Measurements from ENCODE around the gene PIK3CB. TPM values are rescaled to one million over a fixed set of nuclear protein-coding genes. Genes with fewer than 3 reads are reported as not detected.
A peak's percentile ranks its signal among the peaks of the same experiment; 100 is the strongest.
"Not testable (repeated sequence)": the region's sequence is repeated elsewhere in the genome, so short reads cannot be mapped to it uniquely, and the experiment has no call there.

PIK3CB gene
- polyA plus RNA-seq, 1 experiment = 4.9 TPM

GRCh38 chr3:138624518-138624917 lies 210.2 kb downstream of the PIK3CB start:
- Histone ChIP-seq H3K27me3 (ENCODE audit: control insufficient read depth, insufficient read depth, low read length) (no peaks in the 10 kb centered on the region), H3K36me3 (ENCODE audit: control insufficient read depth, insufficient read depth, low read length) (no peaks in the 10 kb centered on the region; the same call in 1 of the 2 replicates), H3K4me3 (ENCODE audit: low read depth, low read length) (no peak overlapping the region)
- ChIA-PET POLR2A (no interaction called here), CTCF (interaction anchor here (1.0 to 2.7 kb wide), 3 partner anchors 30 to 292 kb away, joined by 3 to 8 read pairs (median 3); partner anchors contain the start of gene CEP70)
- no peak for DNase-seq (ENCODE audit: low read depth)
- no peak for TF ChIP-seq CTCF (IDR thresholded peaks at IDR 0.05; ENCODE audit: insufficient read depth, low read depth, low read length)

- Histone ChIP-seq H3K36me3 (ENCODE audit: control insufficient read depth, insufficient read depth, low read length) (no peaks in the 10 kb centered on the region; the same call in 1 of the 2 replicates), H3K27me3 (ENCODE audit: control insufficient read depth, insufficient read depth, low read length) (no peaks in the 10 kb centered on the region), H3K4me3 (ENCODE audit: low read depth, low read length) (no peak overlapping the region)
- no peak for DNase-seq (ENCODE audit: low read depth)
- CTCF ChIA-PET = no interaction called here
- no peak for TF ChIP-seq CTCF (IDR thresholded peaks at IDR 0.05; ENCODE audit: insufficient read depth, low read depth, low read length)
- POLR2A ChIA-PET = no interaction called here
These were observed 214.3 kb downstream of the PIK3CB start for GRCh38 chr3:138620431-138620830.

- TF ChIP-seq CTCF (IDR thresholded peaks at IDR 0.05; ENCODE audit: insufficient read depth, low read depth, low read length) = no peak
- H3K27me3 ChIP-seq (ENCODE audit: control insufficient read depth, insufficient read depth, low read length) = no peaks in the 10 kb centered on the region
- no peak for DNase-seq (ENCODE audit: low read depth)
- ChIA-PET POLR2A (no interaction called here), CTCF (interaction anchor here (1.2 kb wide), 2 partner anchors 21 to 307 kb away, joined by 3 to 5 read pairs; partner anchors contain the start of gene CEP70)
- no peak overlapping the region for H3K4me3 ChIP-seq (ENCODE audit: low read depth, low read length)
- H3K36me3 ChIP-seq (ENCODE audit: control insufficient read depth, insufficient read depth, low read length) = no peaks in the 10 kb centered on the region
These were observed 219.3 kb downstream of the PIK3CB start for GRCh38 chr3:138615462-138615861.

- H3K36me3 ChIP-seq (ENCODE audit: control insufficient read depth, insufficient read depth, low read length) = no peaks in the 10 kb centered on the region
- ChIA-PET CTCF (interaction anchor here (0.8 to 2.5 kb wide), 3 partner anchors 15 to 313 kb away, joined by 3 to 8 read pairs (median 6); partner anchors contain the start of gene CEP70), POLR2A (no interaction called here)
- peak overlapping the region; percentile 51 for H3K4me3 ChIP-seq (ENCODE audit: low read depth, low read length)
- DNase-seq (ENCODE audit: low read depth) = no peak
- no peak for TF ChIP-seq CTCF (IDR thresholded peaks at IDR 0.05; ENCODE audit: insufficient read depth, low read depth, low read length)
- H3K27me3 ChIP-seq (ENCODE audit: control insufficient read depth, insufficient read depth, low read length) = no peaks in the 10 kb centered on the region
These were observed 224.8 kb downstream of the PIK3CB start for GRCh38 chr3:138609898-138610266.

- no peak for DNase-seq (ENCODE audit: low read depth)
- TF ChIP-seq CTCF (IDR thresholded peaks at IDR 0.05; ENCODE audit: insufficient read depth, low read depth, low read length) = no peak
- Histone ChIP-seq H3K36me3 (ENCODE audit: control insufficient read depth, insufficient read depth, low read length) (no peaks in the 10 kb centered on the region), H3K27me3 (ENCODE audit: control insufficient read depth, insufficient read depth, low read length) (no peaks in the 10 kb centered on the region), H3K4me3 (ENCODE audit: low read depth, low read length) (peak within 1 kb of the TSS; percentile 51)
- CTCF ChIA-PET = interaction anchor here (1.0 to 2.5 kb wide), 4 partner anchors 14 to 325 kb away, joined by 3 to 8 read pairs (median 4); partner anchors contain the start of gene CEP70
- POLR2A ChIA-PET = interaction anchor here (0.5 kb wide), 1 partner anchor 220 kb away, joined by 7 read pairs; no protein-coding TSS in a partner anchor
These were observed 226.2 kb downstream of the PIK3CB start, which contains the start of gene FAIM for GRCh38 chr3:138608322-138609135. TSS of gene FAIM (plus strand) at chr3:138608771. CDS start at chr3:138619727, 10,956 bp downstream.

GRCh38 chr3:138604106-138604595 lies 230.6 kb downstream of the PIK3CB start:
- H3K36me3 ChIP-seq (ENCODE audit: control insufficient read depth, insufficient read depth, low read length); H3K4me3 ChIP-seq (ENCODE audit: low read depth, low read length); H3K27me3 ChIP-seq (ENCODE audit: control insufficient read depth, insufficient read depth, low read length); POLR2A ChIA-PET; DNase-seq (ENCODE audit: low read depth); CTCF ChIA-PET: not testable (repeated sequence)

Measured in BJ (cell line).